ENCODE data around the gene C20orf204.

- TF ChIP-seq, protein P1, sequence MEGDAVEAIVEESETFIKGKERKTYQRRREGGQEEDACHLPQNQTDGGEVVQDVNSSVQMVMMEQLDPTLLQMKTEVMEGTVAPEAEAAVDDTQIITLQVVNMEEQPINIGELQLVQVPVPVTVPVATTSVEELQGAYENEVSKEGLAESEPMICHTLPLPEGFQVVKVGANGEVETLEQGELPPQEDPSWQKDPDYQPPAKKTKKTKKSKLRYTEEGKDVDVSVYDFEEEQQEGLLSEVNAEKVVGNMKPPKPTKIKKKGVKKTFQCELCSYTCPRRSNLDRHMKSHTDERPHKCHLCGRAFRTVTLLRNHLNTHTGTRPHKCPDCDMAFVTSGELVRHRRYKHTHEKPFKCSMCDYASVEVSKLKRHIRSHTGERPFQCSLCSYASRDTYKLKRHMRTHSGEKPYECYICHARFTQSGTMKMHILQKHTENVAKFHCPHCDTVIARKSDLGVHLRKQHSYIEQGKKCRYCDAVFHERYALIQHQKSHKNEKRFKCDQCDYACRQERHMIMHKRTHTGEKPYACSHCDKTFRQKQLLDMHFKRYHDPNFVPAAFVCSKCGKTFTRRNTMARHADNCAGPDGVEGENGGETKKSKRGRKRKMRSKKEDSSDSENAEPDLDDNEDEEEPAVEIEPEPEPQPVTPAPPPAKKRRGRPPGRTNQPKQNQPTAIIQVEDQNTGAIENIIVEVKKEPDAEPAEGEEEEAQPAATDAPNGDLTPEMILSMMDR (IDR thresholded peaks at IDR 0.05) = no peak
- TF ChIP-seq EP300 (IDR thresholded peaks at IDR 0.05) = no peak
Measured at GRCh38 chr20:64067005-64067632, 31.1 kb downstream of the C20orf204 start.

All from sigmoid colon (tissue), 4 donors.